CD4-positive, alpha-beta T cell treated with Interleukin-4 for 4 hours (primary cell): Measurements from ENCODE around the gene LSM8.
"Not testable (repeated sequence)": the region's sequence is repeated elsewhere in the genome, so short reads cannot be mapped to it uniquely, and the experiment has no call there.

ENCODE experiments used
- DNase-seq: peaks from one replicate; pipeline ENCODE4 v3.0.0-alpha.2; 2020

The LSM8 gene

DNA sequence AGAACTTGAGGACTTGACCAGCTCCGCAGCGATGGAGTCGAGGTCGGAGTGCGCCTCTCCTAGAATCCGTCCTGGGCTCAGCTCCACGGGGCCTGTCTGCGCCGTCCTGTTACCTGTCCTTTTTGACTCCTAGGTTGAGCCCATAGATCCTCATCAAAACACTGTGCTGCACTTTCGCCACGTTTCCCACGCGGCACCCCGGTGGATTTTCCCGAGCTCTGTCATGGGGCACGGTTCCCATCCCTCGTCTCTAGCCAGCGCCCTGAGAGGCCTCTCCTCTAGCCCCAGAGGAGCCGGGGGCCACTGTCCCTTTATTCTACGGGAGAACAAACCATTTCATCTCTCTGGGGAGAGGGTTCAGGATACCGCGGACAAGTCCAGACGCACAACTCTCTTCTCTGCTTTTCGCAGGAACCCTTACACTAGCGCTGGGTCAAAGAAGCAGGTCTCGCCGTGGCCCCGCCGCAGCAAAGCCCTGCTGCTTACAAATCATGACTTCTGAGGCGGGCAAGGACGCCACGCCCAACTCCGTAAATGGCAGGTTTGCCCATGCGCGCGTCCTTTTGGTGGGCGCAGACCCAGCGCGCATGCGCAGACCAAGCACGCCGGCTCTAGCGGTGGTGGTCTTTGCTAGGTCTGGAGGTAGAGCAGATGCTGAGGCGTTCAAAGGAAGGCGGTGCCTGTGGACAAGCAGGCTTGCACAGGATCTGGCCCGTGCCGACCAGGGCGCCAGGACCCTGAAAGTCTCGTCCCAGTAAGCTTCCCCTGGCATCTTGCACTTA, 30.3 kb downstream of the LSM8 start:
- DNase-seq, result peak; percentile 69

DNA sequence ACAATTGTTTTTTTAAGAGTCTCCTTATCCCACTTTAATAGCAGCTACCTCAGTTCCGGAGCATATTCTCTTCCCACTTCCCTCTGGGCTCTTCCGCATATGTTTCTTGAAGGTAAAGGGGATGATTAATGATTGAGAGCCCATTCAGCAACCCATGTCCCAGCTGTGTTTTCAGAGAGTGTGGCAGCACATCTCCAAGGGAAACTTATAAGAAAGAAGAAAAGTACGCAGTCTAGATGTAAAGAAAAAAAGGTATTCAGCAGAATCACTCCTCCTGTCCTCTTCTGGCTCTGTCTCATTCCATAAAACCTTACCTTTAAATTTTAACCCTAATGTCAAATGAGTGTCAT, 30.8 kb downstream of the LSM8 start:
- no peak for DNase-seq

GRCh38 chr7:118217210-118217619, 33.3 kb downstream of the LSM8 start:
- DNase-seq, result no peak

DNA sequence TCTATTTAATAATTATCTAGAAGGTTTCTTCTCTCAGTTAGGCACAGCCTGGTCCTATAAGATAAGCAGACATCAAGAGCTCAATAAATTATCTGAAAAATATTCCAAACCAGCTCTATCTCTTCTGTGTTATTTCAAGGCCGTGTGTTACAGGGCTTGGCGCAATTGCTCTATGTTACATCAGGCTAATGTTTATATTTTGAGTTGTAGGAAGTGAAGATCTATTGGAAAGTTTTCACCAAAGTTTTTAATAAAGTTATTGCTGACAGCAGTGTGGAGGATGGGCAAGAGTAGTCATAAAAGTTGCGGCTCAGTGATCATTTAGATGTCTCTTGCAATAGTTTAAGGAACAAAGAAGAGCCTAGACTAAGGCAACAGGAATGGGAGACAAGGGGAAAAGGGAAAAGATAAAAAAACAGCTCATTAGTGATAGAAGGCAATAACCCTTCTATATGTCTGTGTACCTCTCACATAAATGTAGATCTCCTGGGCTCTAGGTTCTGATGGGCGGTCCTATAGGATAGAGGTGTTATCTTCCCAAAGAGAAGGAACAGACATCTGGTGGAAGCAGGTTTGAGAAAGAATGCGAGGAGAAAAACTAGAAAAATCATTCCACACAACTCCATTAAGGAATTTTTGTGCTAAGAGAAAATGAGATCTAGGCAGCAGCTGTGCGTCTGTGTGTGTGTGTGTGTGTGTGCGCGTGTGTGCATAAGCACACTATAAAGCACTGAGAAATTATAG, 34.6 kb downstream of the LSM8 start:
- no peak for DNase-seq

DNA sequence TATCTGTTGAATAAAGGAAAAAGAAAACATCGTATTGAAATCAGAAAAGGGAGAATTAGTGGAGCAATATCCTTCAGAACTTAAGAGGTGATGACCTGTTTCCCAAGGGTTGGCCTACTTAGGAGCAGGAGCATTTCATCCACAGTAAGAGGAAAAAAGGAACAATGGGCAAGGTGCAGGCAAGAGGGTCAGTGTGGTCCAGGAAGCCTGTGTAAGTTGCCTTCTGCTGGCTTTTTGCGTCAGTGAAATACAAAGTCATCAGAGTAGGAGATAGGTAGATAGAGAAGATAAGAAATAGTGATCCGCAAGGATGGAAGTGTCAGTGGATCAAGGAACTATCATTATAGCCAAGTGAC, 35.2 kb downstream of the LSM8 start:
- DNase-seq, result no peak

DNA sequence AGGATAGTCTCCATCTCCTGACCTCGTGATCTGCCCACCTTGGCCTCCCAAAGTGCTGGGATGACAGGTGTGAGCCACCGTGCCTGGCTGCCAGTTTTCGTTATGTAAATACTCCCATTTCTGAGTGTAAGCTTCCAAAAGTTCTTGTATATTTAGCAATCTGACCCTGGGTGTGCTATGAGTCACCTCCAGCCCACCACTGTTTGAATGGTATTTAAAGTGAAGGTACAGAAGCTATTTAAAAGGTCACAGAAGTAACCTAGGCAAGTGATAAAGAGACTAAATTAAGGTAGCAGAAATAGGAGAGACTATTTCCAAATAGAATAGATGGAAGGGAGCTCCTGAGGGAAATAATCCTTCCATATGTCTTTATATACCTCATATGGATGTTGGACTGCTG, 36.6 kb downstream of the LSM8 start:
- no peak for DNase-seq

- DNase-seq, result no peak
Observed at GRCh38 chr7:118222591-118222990, 38.6 kb downstream of the LSM8 start.

DNA sequence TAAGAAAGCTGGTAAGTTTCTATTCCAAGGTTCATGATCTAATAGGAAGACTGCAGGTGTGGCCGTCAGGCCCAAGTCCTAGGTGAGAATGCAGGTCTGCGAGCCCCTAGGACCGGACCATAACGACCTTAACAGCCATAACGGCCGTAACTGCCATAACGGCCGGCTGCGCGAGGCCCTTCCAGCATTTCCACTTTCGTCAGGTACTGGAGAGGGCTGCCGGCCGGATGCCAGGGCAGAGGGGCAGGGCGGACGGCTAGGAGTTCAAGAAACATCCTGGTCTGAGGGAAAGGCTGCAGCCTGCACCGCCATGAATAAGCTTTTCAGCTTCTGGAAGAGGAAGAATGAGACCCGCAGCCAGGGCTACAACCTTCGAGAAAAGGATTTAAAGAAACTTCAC, 40.6 kb downstream of the LSM8 start, which contains the start of gene ANKRD7:
ANKRD7 (plus strand) TSS at position 184 of the 400 bp plus-strand sequence; CDS start at position 311, 127 bp downstream.
- no peak for DNase-seq

GRCh38 chr7:118232837-118233236, 48.9 kb downstream of the LSM8 start:
- no peak for DNase-seq

DNA sequence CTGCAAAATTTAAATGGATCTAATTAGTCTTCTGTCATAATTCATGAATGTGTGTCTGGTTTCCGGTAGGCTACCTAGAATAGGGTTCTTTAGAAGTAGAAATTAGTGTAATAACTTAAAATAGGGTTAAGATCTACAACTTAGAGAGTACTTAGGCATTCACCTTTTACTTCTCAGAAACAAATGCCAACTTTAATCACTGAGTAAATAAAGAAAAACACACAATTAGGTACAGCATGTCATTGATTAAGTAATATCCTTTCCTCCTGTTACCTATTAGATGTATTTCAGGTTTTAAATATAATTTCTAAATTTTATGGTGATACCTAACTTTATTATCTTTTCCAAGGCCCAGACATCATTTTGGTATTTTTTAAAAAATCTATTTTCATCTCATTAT, 49.8 kb downstream of the LSM8 start:
- DNase-seq, result no peak

DNA sequence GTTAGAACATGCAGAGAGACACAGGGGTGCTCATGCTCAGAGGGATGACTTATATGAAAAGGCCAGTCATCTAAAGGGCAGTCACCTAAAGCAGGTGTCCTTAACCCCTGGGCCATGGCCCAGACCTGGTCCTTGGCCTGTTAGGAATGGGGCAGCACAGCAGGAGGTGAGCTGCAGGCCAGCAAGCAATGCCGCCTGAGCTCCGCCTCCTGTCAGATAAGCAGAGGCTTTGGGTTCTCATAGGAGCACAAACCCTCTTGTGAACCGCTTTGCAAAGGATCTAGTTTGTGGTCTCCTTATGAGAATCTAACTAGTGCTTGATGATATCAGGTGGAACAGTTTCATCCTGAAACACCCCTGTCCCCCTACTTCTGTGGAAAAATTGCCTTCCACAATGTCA, 55.0 kb downstream of the LSM8 start:
- DNase-seq, result no peak

DNA sequence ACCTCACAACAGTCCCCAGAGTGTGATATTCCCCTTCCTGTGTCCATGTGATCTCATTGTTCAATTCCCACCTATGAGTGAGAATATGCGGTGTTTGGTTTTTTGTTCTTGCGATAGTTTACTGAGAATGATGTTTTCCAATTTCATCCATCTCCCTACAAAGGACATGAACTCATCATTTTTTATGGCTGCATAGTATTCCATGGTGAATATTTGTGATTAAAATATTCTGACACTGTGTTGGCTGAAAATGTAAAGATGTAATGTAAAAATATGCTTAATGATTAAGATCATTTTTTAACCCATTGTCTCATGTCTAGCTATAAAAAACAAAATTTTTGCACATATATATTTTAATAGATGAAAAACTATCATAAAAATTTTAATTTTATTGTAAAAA, 56.4 kb downstream of the LSM8 start:
- DNase-seq, result not testable (repeated sequence)
